Trophoblast cell (in vitro differentiated cells and primary cell): ENCODE data around the gene CCSAP.

Experiments used
- DNase-seq, 2 donors: peaks; one replicate each; pipeline ENCODE4 v3.0.0-alpha.2; 2016
- H2AFZ ChIP-seq: 2 replicates; pipeline ENCODE4 v1.6.1; 2013; ENCODE audit warnings: low read length, moderate library complexity, mild to moderate bottlenecking; ENCODE audit not compliant: insufficient read depth, poor library complexity
- H2AK5ac ChIP-seq: 2 replicates; pipeline ENCODE4 v1.6.1; 2013; ENCODE audit warnings: mild to moderate bottlenecking, low read length
- H2BK120ac ChIP-seq: 2 replicates; pipeline ENCODE4 v1.6.1; 2013; ENCODE audit warnings: low read length, mild to moderate bottlenecking, moderate library complexity; ENCODE audit not compliant: insufficient read depth, poor library complexity
- H2BK12ac ChIP-seq: 2 replicates; pipeline ENCODE4 v1.6.1; 2013; ENCODE audit warnings: mild to moderate bottlenecking, low read length, moderate library complexity
- H2BK5ac ChIP-seq: 2 replicates; pipeline ENCODE4 v1.6.1; 2013; ENCODE audit warnings: low read length, low read depth, moderate library complexity, mild to moderate bottlenecking; ENCODE audit not compliant: poor library complexity
- H3K14ac ChIP-seq: 2 replicates; pipeline ENCODE4 v1.6.1; 2013; ENCODE audit warnings: mild to moderate bottlenecking, low read length
- H3K18ac ChIP-seq: 2 replicates; pipeline ENCODE4 v1.6.1; 2013; ENCODE audit warnings: mild to moderate bottlenecking, low read length
- H3K23ac ChIP-seq: 2 replicates; pipeline ENCODE4 v1.6.1; 2013; ENCODE audit warnings: low read length
- H3K27ac ChIP-seq: 2 replicates; pipeline ENCODE4 v1.5.1; 2013; ENCODE audit warnings: low read depth, mild to moderate bottlenecking, inconsistent platforms, low read length, moderate library complexity
- H3K27me3 ChIP-seq: 2 replicates; pipeline ENCODE4 v1.6.1; 2013; ENCODE audit warnings: inconsistent platforms, mild to moderate bottlenecking, low read length, moderate library complexity; ENCODE audit not compliant: insufficient read depth
- H3K36me3 ChIP-seq, 2 experiments: 1 replicate in 1 of 2; 2 replicates in 1 of 2; pipeline ENCODE4 v1.6.1; 2013; ENCODE audit warnings: low read length in 2 of 2, mild to moderate bottlenecking in 2 of 2, moderate library complexity in 1 of 2; ENCODE audit not compliant: insufficient read depth in 2 of 2, control insufficient read depth in 1 of 2
- H3K4ac ChIP-seq: 2 replicates; pipeline ENCODE4 v1.6.1; 2013; ENCODE audit warnings: low read depth, mild to moderate bottlenecking, low read length, moderate library complexity
- H3K4me1 ChIP-seq, 2 experiments: 1 replicate in 1 of 2; 2 replicates in 1 of 2; pipeline ENCODE4 v1.6.1; 2013; ENCODE audit warnings: low read length in 2 of 2, mild to moderate bottlenecking in 2 of 2, moderate library complexity in 1 of 2; ENCODE audit not compliant: insufficient read depth in 2 of 2, control insufficient read depth in 1 of 2
- H3K4me2 ChIP-seq: 2 replicates; pipeline ENCODE4 v1.6.1; 2013; ENCODE audit warnings: inconsistent platforms, mild to moderate bottlenecking, low read length, moderate library complexity
- H3K4me3 ChIP-seq: 2 replicates; pipeline ENCODE4 v1.5.1; 2013; ENCODE audit warnings: mild to moderate bottlenecking, low read depth, low read length, inconsistent platforms
- H3K79me1 ChIP-seq: one replicate; pipeline ENCODE4 v1.6.1; 2013; ENCODE audit warnings: low read length
- H3K79me2 ChIP-seq: 2 replicates; pipeline ENCODE4 v1.6.1; 2013; ENCODE audit warnings: low read length, mild to moderate bottlenecking; ENCODE audit not compliant: control insufficient read depth, insufficient read depth, poor library complexity
- H3K9ac ChIP-seq: 2 replicates; pipeline ENCODE4 v1.6.1; 2013; ENCODE audit warnings: mild to moderate bottlenecking, low read length
- H3K9me3 ChIP-seq: 2 replicates; pipeline ENCODE4 v1.6.1; 2013; ENCODE audit warnings: low read depth, mild to moderate bottlenecking, control low read depth, inconsistent platforms, low read length; ENCODE audit not compliant: insufficient read depth
- H4K12ac ChIP-seq: 2 replicates; pipeline ENCODE4 v1.6.1; 2013; ENCODE audit warnings: low read depth, mild to moderate bottlenecking, low read length, moderate library complexity
- H4K8ac ChIP-seq: 2 replicates; pipeline ENCODE4 v1.6.1; 2013; ENCODE audit warnings: low read depth, mild to moderate bottlenecking, low read length, moderate library complexity
- H4K91ac ChIP-seq: one replicate; pipeline ENCODE4 v1.6.1; 2013; ENCODE audit warnings: low read depth, mild to moderate bottlenecking, low read length, moderate library complexity
- WGBS: extraction: QIAGEN DNeasy Blood & Tissue Kit; methylation state at CpG from one replicate; pipeline ENCODE4 v1.1.7; 2013; ENCODE audit warnings: missing lambda C conversion rate; ENCODE audit not compliant: insufficient read length, insufficient coverage; ENCODE audit errors: extremely low coverage; 5-methylcytosine and 5-hydroxymethylcytosine counted together

Gene CCSAP

GRCh38 chr1:229384822-229385221 lies 42.0 kb upstream of the CCSAP start:
- Histone ChIP-seq H2AK5ac (no peak overlapping the region), H3K4ac (no peak overlapping the region), H4K8ac (no peak overlapping the region), H3K18ac (no peak overlapping the region), H3K79me1 (no peaks in the 10 kb centered on the region), H3K23ac (no peak overlapping the region), H2AFZ (no peak overlapping the region), H2BK12ac (no peak overlapping the region), H4K12ac (no peak overlapping the region), H3K27me3 (no peaks in the 10 kb centered on the region), H2BK5ac (no peak overlapping the region), H3K4me1 (no peaks in the 10 kb centered on the region), H3K9me3 (no peaks in the 10 kb centered on the region), H3K27ac (no peak overlapping the region), H3K36me3 (no peaks in the 10 kb centered on the region), H2BK120ac (no peak overlapping the region), H3K4me2 (no peak overlapping the region), H3K4me3 (no peak overlapping the region), H4K91ac (no peak overlapping the region), H3K14ac (no peak overlapping the region), H3K79me2 (no peaks in the 10 kb centered on the region), H3K9ac (no peak overlapping the region)
- WGBS = no CpG with 5 or more reads among the region's 7 CpGs
- DNase-seq = no peak

- H2BK12ac ChIP-seq = no peak overlapping the region
- no peak overlapping the region for H3K4me2 ChIP-seq
- no peaks in the 10 kb centered on the region for H3K4me1 ChIP-seq
- H2BK120ac ChIP-seq = no peak overlapping the region
- no peak overlapping the region for H2AK5ac ChIP-seq
- H4K12ac ChIP-seq = no peak overlapping the region
- no peak overlapping the region for H3K27ac ChIP-seq
- H3K4me3 ChIP-seq = no peak overlapping the region
- H3K79me2 ChIP-seq = no peaks in the 10 kb centered on the region
- H3K4ac ChIP-seq = no peak overlapping the region
- H3K27me3 ChIP-seq = no peaks in the 10 kb centered on the region
- no peak overlapping the region for H3K18ac ChIP-seq
- no peak overlapping the region for H3K23ac ChIP-seq
- no peaks in the 10 kb centered on the region for H3K36me3 ChIP-seq
- no peak overlapping the region for H2AFZ ChIP-seq
- H4K8ac ChIP-seq = no peak overlapping the region
- H4K91ac ChIP-seq = no peak overlapping the region
- WGBS = no CpG with 5 or more reads among the region's 5 CpGs
- H3K14ac ChIP-seq = no peak overlapping the region
- no peak overlapping the region for H2BK5ac ChIP-seq
- no peaks in the 10 kb centered on the region for H3K9me3 ChIP-seq
- no peak for DNase-seq
- no peak overlapping the region for H3K9ac ChIP-seq
- no peaks in the 10 kb centered on the region for H3K79me1 ChIP-seq
Measured at GRCh38 chr1:229383961-229384360, 41.1 kb upstream of the CCSAP start.

GRCh38 chr1:229383188-229383587 lies 40.3 kb upstream of the CCSAP start:
- Histone ChIP-seq H3K4me1 (no peaks in the 10 kb centered on the region), H3K4me2 (no peak overlapping the region), H3K14ac (no peak overlapping the region), H2BK5ac (no peak overlapping the region), H2BK12ac (no peak overlapping the region), H3K23ac (no peak overlapping the region), H3K4ac (no peak overlapping the region), H4K8ac (no peak overlapping the region), H3K18ac (no peak overlapping the region), H3K36me3 (no peaks in the 10 kb centered on the region), H3K27ac (no peak overlapping the region), H2BK120ac (no peak overlapping the region), H3K9me3 (no peaks in the 10 kb centered on the region), H2AFZ (no peak overlapping the region), H3K4me3 (no peak overlapping the region), H3K27me3 (no peaks in the 10 kb centered on the region), H4K12ac (no peak overlapping the region), H3K9ac (no peak overlapping the region), H4K91ac (no peak overlapping the region), H2AK5ac (no peak overlapping the region), H3K79me2 (no peaks in the 10 kb centered on the region), H3K79me1 (no peaks in the 10 kb centered on the region)
- no CpG with 5 or more reads among the region's 3 CpGs for WGBS
- DNase-seq = no peak

GRCh38 chr1:229381234-229381633 lies 38.4 kb upstream of the CCSAP start:
- no peak overlapping the region for H2AK5ac ChIP-seq
- no peak overlapping the region for H3K4ac ChIP-seq

More at GRCh38 chr1:229381234-229381633, 38.4 kb upstream of the CCSAP start:
- no CpG with 5 or more reads among the region's 8 CpGs for WGBS
- H2BK120ac ChIP-seq = no peak overlapping the region
- no peak overlapping the region for H3K27ac ChIP-seq
- H4K12ac ChIP-seq = no peak overlapping the region
- no peaks in the 10 kb centered on the region for H3K36me3 ChIP-seq
- no peak overlapping the region for H3K18ac ChIP-seq
- no peak overlapping the region for H2AFZ ChIP-seq
- no peak overlapping the region for H3K14ac ChIP-seq
- no peaks in the 10 kb centered on the region for H3K79me2 ChIP-seq
- no peak for DNase-seq
- no peak overlapping the region for H4K8ac ChIP-seq
- H3K27me3 ChIP-seq = no peaks in the 10 kb centered on the region
- H2BK5ac ChIP-seq = no peak overlapping the region
- H3K9ac ChIP-seq = no peak overlapping the region
- no peak overlapping the region for H2BK12ac ChIP-seq
- no peak overlapping the region for H3K4me3 ChIP-seq
- H3K9me3 ChIP-seq = no peaks in the 10 kb centered on the region
- H4K91ac ChIP-seq = no peak overlapping the region
- no peaks in the 10 kb centered on the region for H3K4me1 ChIP-seq
- H3K23ac ChIP-seq = no peak overlapping the region
- H3K4me2 ChIP-seq = no peak overlapping the region
- no peaks in the 10 kb centered on the region for H3K79me1 ChIP-seq
